NCI-H460 (cell line): Measurements from ENCODE around the gene PAK2. TPM values are rescaled to one million over a fixed set of nuclear protein-coding genes. Genes with fewer than 3 reads are reported as not detected.
"Not testable (repeated sequence)": the region's sequence is repeated elsewhere in the genome, so short reads cannot be mapped to it uniquely, and the experiment has no call there.

ENCODE experiments used
- DNase-seq: peaks from one replicate; pipeline ENCODE4 v3.0.0-alpha.2; 2016; ENCODE audit warnings: low read depth; ENCODE audit errors: extremely low read depth
- total RNA-seq: library from RNA; depleted of rRNA; stranded (reverse); fragments of >200 nt; shearing (Covaris generic); gene quantifications from 2 replicates; pipeline ENCODE4 v1.2.3, GENCODE V29; 2014

The PAK2 gene
- total RNA-seq, 1 experiment from 2014 or later, result 41.6 TPM

DNA sequence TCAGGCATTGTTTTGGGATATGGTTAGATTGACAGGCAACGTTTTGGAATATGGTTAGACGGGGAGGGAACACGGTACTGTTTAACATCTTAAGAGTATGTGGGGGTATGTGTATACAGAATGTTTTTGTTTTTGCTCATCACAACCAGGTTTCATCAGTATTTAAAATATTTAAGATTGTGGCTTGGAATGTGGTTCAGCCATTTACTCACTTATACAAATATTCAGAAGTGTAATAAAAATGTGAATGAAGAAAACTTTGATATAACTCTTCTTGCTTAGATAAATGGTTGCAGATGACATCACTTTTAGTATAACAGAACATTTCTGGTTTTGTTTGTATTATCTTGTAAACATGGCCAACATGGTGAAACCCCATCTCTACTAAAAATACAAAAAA is 3.9 kb upstream of the PAK2 start:
- DNase-seq, result no peak

DNA sequence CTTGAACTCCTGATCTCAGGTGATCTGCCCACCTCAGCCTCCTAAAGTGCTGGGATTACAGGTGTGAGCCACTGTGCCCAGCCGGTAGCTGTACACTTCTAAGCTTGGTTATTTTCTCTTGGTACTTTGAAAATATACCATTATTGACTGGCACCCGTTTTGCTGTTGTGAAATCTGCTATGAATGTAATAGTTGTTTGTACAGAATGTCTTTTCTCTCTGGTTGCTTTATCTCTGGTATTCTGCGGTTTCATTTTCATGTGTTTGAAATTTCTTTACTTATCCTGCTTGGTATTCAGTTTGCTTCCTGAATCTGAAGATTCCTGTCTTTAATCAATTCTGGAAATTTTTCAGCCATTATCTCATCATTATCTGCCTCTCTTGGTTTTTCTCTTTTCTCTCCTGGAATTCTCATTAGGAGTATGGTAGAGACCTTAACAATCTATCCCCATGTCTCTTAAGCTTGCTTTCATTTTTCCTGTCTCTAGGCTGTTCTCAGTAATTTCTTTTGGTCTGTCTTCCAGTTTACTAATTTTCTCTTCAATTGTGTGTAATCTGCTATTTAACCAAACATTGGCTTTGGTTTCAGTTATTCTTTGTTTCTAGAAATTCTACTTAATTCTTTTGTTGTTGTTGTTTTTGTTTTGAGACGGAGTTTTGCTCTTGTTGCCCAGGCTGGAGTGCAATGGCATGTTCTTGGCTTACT is 2.8 kb upstream of the PAK2 start:
- DNase-seq, result no peak

DNA sequence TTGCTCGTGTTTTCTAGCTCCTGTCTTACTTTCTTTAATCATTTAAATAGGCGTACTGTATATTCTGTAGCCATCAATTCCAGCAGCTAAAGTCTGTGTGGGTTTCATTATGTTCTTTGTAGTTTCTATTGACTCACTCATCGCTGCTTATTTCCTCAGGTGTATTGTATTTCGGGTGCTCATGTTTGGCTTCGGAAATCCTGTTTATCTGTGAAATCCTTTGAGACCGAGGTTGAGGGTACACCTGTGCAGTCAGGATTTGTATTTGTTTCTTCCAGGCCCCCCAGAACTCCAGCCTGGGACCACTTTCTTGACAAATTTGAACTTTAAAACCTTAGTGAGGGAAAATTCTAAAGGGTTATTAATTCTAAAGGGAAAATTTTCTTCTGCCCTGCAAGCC is 2.0 kb upstream of the PAK2 start:
- no peak for DNase-seq

DNA sequence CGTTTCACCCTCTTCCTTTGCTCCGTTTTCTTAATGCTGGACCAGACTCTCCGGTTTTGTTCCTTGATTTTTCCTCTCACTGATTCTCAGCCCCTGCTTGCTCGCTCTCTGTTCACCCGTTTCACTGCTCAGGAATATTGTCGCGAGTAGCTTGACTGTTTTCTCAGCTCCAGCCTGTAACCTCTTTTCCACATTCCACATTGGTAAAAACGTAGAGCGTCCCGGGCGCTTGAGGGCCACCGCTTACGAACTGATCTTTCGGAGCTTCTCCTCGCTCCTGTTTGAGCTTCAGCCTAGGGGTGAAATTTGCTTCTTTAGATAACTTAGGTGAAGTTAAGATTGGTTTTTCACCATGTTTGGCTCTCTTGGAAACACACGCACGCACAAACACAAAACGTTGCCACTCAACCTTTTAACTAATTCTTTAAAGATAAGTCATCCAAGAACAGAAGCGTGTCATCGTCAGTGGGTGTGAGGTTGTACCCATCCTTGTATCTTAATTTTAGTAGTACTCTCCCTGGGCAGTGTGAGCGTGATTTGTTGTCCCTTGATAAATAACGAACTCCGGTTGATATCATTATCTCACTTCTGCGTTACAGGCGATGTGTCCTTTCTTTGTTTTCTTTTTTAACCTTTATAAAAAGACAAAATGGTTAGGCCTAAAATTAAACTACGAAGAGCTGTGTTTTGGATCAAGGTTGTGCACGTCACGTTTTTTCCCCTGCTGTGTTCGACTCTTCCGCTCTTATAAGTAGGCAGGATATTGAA is 1.0 kb downstream of the PAK2 start:
- no peak for DNase-seq

DNA sequence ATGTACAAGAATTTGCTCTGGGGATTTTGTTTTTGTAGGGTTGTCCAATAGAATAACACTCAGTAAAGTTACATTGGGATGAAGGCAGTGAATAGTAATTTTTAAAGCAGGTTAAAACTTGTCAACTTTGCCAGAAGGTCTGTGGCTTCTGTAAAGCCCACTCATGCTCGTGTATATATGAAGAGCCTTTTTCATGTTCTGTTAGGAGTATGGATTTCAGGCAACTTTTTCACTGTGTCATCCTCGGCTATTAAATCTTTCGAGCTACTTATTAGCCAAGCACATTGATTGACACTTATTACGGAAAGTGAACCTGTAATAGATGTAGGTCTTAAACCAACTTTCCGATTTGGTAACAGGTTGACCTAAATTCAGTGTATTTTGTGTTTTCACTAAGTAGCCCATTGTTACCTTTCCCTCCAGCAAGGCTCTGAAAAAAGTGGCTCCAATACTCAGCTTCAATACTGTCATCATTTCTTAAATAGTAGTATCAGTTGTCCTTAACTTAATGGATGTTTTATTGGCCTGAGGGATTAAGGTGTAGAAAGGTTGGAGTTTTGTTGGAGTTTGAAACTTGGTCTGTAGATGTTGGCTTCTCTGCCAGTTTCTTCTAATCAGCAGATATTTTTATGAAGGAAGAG is 1.7 kb downstream of the PAK2 start:
- DNase-seq, result no peak

DNA sequence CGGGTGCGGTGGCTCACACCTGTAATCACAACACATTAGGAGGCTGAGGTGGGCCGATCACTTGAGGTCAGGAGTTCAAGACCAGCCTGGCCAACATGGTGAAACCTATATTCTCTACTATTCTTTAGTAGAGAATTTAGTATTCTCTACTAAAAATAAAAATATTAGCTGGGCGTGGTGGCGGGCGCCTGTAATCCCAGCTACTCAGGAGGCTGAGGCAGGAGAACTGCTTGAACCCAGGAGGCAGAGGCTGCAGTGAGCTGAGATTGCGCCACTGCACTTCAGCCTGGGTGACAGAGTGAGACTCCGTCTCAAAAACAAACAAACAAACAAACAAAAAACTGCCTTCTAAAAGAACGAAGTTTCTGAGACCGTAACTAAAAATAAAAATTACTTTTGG is 3.9 kb downstream of the PAK2 start:
- DNase-seq, result not testable (repeated sequence)

DNA sequence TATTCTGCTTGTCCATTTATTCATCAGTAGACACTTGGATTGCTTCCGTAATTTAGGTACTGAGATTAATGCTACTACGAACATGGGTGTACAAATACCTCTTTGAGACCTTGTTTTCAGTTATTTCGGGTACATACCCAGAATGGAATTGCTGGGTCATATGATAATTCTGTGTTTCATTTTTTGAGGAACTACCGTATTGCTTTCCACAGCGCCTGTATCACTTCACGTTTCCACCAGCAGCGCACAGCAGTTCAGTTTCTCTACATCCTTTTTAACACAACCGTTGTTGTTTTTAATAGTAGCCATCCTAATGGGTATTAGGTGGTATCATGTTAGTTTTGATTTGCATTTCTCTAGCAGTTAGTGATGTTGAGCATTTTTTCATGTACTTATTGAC is 9.5 kb downstream of the PAK2 start:
- no peak for DNase-seq

DNA sequence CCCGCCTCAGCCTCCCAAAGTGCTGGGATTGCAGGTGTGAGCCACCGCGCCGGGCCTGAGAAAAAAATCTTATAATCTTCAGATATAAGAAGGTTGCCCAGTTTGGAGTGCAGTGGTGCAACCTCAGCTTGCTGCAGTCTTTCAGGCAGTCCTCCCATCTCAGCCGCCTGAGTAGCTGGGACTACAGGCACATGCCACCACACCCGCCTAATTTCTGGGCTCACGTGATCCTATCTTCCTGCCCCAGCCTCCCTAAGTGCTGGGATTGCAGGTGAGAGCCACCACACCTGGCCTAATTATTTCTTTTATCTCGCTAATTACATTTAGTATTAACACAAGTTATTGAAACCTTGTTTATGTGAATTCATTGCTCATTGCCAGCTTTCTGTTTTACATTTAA is 13.5 kb downstream of the PAK2 start:
- DNase-seq, result no peak

DNA sequence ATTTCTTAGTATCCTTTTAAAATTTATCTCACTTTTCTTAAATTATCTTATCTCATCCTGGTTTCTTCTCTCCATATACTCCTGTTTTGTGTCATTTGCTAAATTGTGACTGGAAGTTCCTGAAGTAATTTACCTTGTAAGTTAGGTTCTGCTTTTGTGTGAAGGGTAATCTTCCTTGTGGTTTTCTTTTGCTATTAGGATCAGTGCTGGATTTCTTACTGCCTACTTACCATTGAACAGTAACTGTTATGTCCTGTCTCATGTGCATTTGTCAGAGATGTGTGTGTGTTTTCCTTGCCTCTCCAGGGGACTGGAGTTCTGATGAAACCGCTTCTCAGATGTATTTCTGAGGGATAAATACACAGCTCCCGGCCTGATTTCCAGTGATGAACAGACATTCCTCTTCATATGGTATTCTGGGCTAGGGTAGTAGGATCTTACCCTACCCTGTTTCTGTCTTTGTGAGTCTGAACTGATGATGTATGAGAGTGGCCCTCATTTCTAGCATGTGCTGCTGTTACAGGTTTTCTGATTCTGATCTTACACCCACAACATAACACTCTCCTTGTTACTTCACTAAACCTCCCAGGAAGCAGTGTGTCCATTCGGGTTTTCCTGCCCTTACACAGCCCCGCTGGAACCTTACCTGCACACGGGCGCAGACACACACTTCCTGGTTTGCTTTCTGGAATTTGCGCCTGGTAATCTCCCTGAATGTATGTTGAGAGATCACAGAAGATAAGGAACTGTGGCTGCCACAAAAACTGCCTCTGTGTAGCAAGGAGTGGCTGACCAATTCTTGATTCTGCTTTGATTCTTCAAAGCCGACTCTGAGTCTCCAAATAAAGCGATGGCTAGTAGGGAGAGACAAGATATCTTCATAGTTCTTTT is 14.7 kb downstream of the PAK2 start:
- DNase-seq, result no peak

DNA sequence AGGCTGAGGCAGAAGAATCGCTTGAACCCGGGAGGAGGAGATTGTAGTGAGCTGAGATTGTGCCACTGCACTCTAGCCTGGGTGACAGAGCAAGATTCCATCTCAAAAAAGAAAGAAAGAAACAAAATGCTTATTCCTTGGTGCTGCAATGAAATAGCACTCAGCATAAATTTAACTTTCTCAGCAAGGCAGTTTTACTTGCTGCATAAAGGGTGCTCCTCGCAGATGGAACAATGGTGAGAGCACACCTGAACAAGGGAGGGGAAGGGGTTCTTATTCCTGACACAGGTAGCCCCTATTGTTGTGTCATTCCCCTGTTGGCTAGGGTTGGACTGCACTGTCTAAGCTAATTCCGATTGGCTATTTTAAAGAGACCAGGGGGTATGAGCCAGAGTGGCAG is 17.1 kb downstream of the PAK2 start:
- no peak for DNase-seq

DNA sequence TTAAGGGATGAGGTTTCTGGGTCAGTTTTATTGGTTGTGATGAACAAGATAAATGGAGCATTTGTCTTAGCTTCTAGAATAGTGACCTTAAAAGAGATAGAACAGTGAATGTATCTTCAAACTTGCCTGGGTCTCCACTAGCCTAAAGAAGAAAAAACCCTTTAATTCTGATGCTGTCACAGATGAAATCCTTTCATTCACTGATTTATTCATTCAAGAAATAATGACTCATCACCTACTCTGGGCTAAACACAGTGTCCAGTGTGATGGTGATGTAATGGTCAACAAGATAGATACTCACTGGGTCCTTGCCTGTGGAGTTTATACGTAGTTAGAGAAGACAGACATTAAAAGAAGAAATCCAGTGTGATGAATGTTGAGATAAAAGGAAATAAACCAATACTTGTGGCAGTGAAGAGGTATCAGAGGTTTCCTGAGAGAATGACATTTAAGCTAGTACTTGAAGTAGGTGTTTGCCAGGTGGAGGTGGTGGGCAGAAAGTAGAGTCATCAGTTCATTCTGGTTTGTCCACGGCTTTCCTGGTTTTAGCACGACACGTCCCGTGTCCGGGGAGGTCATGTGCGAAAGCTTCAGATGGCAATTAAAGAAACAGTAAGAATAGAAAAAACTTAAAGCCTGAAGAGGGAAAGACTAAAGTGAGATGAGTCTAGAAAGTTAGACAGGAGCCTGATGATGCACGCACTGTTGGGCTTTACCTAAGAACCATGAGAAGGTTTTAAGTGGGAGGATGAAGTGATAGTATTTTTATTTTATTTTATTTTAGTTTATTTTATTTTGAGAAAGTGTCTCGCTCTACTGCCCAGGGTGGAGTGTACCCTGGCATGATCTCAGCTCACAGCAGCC is 18.5 kb downstream of the PAK2 start:
- DNase-seq, result no peak

DNA sequence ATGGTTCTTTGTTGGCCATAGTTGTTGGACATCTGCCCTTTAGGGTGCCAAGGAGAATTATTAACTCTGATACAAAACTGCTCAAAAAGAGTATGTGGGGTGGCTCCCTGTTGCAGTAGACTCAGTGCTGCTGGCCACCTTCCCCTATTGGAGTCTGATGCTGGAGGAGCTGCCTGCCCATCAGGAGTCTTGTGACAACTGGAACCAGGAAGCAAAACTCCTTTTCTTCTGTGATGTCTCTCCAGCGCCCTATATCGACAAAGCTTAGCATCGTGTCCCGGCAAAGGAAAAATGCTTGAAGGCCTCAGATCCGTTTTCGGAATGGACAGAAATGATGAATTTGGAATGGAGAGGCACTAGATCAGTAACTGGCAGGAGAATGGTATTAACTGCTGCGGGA is 23.5 kb downstream of the PAK2 start:
- DNase-seq, result no peak

DNA sequence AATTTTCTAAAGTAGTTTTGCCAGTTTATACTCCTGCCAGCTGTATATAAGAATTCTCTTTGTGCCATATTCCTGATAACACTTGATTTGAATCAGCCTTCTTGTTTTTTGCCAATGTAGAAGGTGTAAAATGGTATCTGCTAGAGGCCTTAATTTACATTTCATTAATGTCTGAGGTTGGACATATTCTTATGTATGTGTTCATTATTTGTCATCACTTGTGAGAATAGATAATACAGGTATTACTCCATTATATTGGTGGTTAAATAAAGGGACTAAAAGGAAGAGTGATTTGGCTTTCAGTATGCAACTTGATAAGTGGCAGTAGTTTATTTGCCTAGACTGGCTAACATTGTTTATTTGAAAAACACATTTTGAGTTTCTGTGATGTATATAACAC is 25.8 kb downstream of the PAK2 start:
- DNase-seq, result no peak

DNA sequence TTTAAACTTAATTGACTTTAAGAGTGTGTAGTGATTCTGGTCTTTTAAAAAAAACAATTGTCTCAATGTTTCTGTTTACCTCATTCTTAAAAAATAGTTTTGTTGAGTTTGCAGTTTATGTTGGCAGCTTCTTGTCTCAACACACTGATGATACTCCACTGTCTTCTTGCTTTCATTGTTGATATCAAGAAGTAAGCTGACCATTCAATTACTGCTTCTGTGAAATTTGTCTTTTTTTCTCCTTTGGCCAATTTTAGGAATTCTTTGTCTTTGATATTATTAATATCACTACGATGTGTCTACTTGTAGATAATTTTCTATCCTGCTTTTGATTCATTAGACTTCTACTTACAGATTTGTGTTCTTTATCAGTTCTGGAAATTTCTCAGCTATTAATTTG is 31.4 kb downstream of the PAK2 start:
- no peak for DNase-seq

DNA sequence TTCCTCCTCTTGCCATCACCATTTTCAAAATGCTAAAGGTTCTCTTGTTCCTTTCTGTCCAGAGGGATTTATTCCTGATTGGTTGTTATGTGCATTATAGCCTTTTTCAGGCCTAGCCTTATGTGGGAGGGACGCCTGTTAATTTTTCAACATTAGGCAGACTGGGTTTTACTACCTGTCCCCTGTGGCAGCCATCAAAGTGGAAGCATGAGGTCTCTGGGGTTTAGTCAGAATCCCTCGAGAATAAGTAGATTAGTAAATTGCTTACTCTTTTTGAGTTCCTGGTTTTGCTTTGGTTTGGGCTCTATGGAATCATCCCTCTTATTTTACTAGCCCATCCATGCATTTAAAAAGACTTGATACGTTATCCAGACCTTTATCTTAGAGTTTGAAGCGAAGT is 32.4 kb downstream of the PAK2 start:
- no peak for DNase-seq

DNA sequence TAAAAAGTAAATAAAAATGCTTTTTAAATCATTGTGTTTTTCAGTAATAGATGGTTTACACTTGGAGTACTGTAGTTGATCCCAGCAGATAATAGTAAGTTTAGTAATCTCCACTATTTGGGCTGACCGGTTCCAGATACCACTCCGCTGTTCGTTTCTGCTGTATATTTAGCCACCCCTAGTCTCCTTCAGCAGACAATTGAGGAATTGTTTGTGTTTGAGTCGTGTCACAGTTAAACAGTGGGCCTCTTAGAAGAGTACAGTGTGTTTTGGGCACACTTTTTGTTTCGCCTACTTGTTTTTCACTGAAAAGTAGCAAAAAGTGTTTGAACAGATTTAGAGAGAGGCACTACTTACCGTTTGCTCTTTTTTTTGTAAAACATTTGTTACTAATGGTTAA is 33.2 kb downstream of the PAK2 start:
- DNase-seq, result no peak

DNA sequence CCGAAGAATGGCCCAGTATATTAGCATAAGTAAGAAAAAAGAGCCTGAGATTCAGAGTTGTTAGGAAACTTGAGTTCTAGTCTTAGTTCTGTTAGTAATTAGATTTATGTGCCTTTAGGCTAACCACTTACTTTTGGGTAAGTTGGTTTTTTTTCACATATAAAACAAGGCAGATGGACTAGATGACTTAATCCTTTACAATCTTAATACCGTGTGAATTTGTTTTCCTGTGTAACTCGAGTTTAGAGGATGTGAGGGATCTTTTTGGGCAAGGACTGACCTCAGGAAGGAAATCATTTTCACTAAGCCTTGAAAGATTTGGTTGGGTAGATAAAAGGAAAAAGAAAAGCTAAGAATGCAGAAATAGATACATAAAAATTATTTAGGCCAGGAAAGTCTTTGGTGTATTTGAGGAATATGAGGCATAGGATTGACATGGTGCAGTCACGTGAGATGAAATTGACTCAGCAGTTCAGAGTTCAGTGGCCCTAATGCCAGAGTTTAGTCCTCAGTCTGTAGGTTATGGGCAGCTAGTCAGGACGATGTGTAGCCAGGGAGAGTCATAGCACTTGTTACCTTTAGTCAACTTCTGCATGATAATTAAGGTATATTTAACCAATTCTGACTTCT is 34.6 kb downstream of the PAK2 start:
- no peak for DNase-seq

DNA sequence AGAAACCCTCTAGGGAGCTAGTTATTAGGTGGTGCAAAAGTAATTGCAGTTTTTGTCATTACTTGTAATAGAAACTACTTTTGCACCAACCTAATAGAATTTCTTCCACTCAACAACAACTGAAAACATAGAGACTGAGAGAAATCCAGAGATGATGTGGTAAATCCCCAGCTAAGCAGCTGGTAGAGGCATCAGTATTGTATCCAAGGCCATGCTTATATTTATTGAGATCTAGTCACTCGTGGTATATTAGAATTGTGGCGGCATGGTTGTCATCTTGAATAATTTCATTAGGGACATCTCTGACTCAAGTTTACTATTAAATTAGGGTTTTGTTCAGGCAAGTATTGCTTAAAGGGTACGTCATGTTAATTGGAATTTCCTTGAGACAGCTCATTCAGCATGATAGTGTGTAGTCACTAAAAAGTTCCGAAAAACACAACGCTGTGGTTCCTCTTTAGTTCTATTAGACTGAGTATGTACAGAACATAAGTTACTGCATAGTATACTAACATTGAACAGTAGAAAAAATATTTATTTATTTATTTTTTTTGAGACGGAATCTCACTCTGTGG is 35.3 kb downstream of the PAK2 start:
- DNase-seq, result no peak

DNA sequence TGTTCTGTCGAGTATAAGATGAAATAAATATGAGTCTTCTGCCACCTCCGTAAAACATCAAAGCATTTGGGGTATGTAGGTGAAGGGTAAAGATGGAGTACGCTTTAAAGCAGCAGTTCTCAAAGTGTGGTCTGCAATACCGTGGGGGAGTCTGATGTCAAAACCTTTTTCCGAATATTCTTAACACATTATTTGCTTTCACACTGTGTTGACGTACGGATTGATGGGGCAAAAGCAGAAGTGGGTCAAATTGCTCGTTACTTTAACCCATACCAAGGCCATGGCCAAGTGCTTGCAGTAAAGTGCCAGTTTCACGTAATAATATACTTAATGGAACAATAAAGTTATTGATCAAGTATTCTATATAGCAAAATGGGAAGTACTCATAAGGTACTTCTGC is 36.3 kb downstream of the PAK2 start:
- no peak for DNase-seq
